Thyroid gland (tissue), 4 donors: ENCODE results near the gene ANAPC1. TPM values are rescaled to one million over a fixed set of nuclear protein-coding genes. Genes with fewer than 3 reads are reported as not detected.
"Not testable (repeated sequence)": the region's sequence is repeated elsewhere in the genome, so short reads cannot be mapped to it uniquely, and the experiment has no call there.

Experiments
- DNase-seq, 2 donors: peaks; one replicate each; pipeline ENCODE4 v3.0.0-alpha.2; 2019
- H3K27ac ChIP-seq, 3 donors: fragments of 200-600 bp; sonication (generic); 1 replicate in 2 of 3; 2 replicates in 1 of 3; pipeline ENCODE4 v1.5.1; 2016 to 2019; ENCODE audit warnings: mild to moderate bottlenecking in 1 of 3, moderate library complexity in 1 of 3
- H3K27me3 ChIP-seq: fragments of 200-600 bp; sonication (generic); one replicate; pipeline ENCODE4 v1.5.1; 2019
- H3K36me3 ChIP-seq, 2 donors: fragments of 200-600 bp; sonication (generic); one replicate each; pipeline ENCODE4 v1.5.1; 2016 to 2019
- H3K4me1 ChIP-seq, 2 donors: fragments of 200-600 bp; sonication (generic); one replicate each; pipeline ENCODE4 v1.5.1; 2017 to 2019
- H3K4me3 ChIP-seq, 3 donors: fragments of 200-600 bp; sonication (generic); replicated peaks in 1 of 3; 1 replicate in 2 of 3; 2 replicates in 1 of 3; pipeline ENCODE4 v1.5.1; 2016; ENCODE audit warnings: mild to moderate bottlenecking in 1 of 3
- H3K9me3 ChIP-seq: fragments of 200-600 bp; sonication (generic); one replicate; pipeline ENCODE4 v1.5.1; 2017
- CTCF ChIP-seq, 6 experiments: fragments of 200-600 bp in 3 of 6; fragments of 450-650 bp in 3 of 6; sonication (generic) in 3 of 6; IDR thresholded peaks; one replicate each; pipeline ENCODE4 v1.5.1; 2016 to 2019; ENCODE audit warnings: antibody characterized with exemption in 6 of 6, mild to moderate bottlenecking in 2 of 6, inconsistent platforms in 1 of 6, moderate library complexity in 1 of 6
- WGBS, 2 donors: methylation state at CpG; one replicate each; pipeline ENCODE4 v1.1.5; 2017; 5-methylcytosine and 5-hydroxymethylcytosine counted together
- intact Hi-C: fragments of 100-400 bp; cut with DNase I; formaldehyde crosslinking; loops from one replicate; pipeline ENCODE4 v1.15.1; 2023
- microRNA-seq: library from miRNA; unstranded; fragments of <30 nt; microRNA quantifications from one replicate; pipeline ENCODE4, GENCODE V29; 2016
- small RNA-seq: library from RNA; depleted of rRNA; stranded (forward); fragments of <200 nt; gene quantifications from one replicate; pipeline ENCODE3, GENCODE V24; 2016
- total RNA-seq, 4 donors: library from RNA; depleted of rRNA; stranded (reverse); fragments of >200 nt; gene quantifications; one replicate each; pipeline ENCODE4 v1.2.3, GENCODE V29; 2016

Gene ANAPC1
- total RNA-seq, 4 donors from 2014 or later: 40.6 to 62.6 (median 55.1) TPM

DNA sequence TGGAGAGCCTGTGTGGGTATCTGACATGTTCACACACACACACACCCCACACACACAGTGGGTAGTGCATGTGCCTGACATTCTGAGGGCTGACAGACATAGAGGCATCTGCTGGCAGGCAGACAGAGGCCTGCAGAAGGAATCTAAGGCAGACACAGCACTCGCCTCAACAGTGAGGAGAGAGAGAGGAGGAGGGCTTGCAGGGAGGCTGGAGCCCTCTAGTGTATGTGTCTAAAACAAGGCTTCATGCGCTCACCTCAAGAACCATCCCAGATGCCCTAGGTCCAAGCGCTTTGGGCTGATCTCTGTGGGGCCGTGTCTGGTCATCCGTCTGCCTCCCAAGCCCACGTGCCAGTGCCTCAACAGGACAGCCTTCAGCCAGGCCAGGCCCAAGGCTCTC lies 158.3 kb downstream of the ANAPC1 start:
- TF ChIP-seq CTCF (IDR thresholded peaks at IDR 0.05): peak in 1 of 6 experiments; percentile 17
- H3K9me3 ChIP-seq, H3K4me3 ChIP-seq, H3K27ac ChIP-seq, H3K36me3 ChIP-seq, H3K27me3 ChIP-seq, intact Hi-C loops, H3K4me1 ChIP-seq: not testable (repeated sequence)
- peak in 1 of 2 donors; percentile 18 for DNase-seq
- 76 to 77% methylated on average over 5 to 6 of the region's 6 CpGs for WGBS, 2 donors

- intact Hi-C loops, H3K27ac ChIP-seq, H3K27me3 ChIP-seq, H3K9me3 ChIP-seq, H3K4me3 ChIP-seq, H3K36me3 ChIP-seq, DNase-seq: not testable (repeated sequence)
- WGBS, 2 donors: 82 to 93% methylated on average over 3 to 6 of the region's 9 CpGs
- H3K4me1 ChIP-seq: peaks cover 0 to 11% of the 10 kb centered on the region in 2 donors
Observed at GRCh38 chr2:111719610-111720009, 164.4 kb downstream of the ANAPC1 start.

Small RNA genes within 50 kb of the gene (microRNA-seq; reads per million reads assigned to microRNA genes)
- gene MIR4771-2: not detected

Small RNA genes within 50 kb of the gene (small RNA-seq; reads per million reads assigned to genes)
- gene MIR4771-2: not detected
- gene RN7SL297P: not detected

Other genes starting within 250 kb of the ANAPC1 start
- gene MERTK, start 14.4 kb upstream of the ANAPC1 start, total RNA-seq: 10 to 100 TPM; 23.5 to 36.7 (median 32.9) TPM
- 10 to 100 TPM; 30.6 to 35.8 (median 34.9) TPM for gene TMEM87B, start 171.1 kb upstream of the ANAPC1 start, total RNA-seq